Upper lobe of left lung (tissue), 6 donors: ENCODE data around the gene SMAD3. TPM values are rescaled to one million over a fixed set of nuclear protein-coding genes. Genes with fewer than 3 reads are reported as not detected.

Experiments
- ATAC-seq, 2 donors: fragments of 200-7000 bp; cut with Tn5 transposase; one replicate each; pipeline ENCODE4 v1.9.1; 2022; ENCODE audit warnings: mild to moderate bottlenecking in 2 of 2, moderate library complexity in 2 of 2; ENCODE audit not compliant: low FRiP score in 2 of 2
- DNase-seq, 2 donors: peaks; one replicate each; pipeline ENCODE4 v3.0.0-alpha.2; 2019 to 2020
- H3K27ac ChIP-seq, 4 donors: fragments of 200-600 bp; sonication (generic); one replicate each; pipeline ENCODE4 v1.5.1; 2016 to 2019
- H3K27me3 ChIP-seq, 4 donors: fragments of 200-600 bp; sonication (generic); one replicate each; pipeline ENCODE4 v1.5.1; 2017 to 2019
- H3K36me3 ChIP-seq, 4 donors: fragments of 200-600 bp; sonication (generic); one replicate each; pipeline ENCODE4 v1.5.1; 2016 to 2019
- H3K4me1 ChIP-seq, 4 donors: fragments of 200-600 bp; sonication (generic); one replicate each; pipeline ENCODE4 v1.5.1; 2018 to 2019
- H3K4me3 ChIP-seq, 4 donors: fragments of 200-600 bp; sonication (generic); one replicate each; pipeline ENCODE4 v1.5.1; 2017 to 2019; ENCODE audit warnings: mild to moderate bottlenecking in 2 of 4, moderate library complexity in 1 of 4
- H3K9me3 ChIP-seq, 4 donors: fragments of 200-600 bp; sonication (generic); one replicate each; pipeline ENCODE4 v1.5.1; 2018 to 2019
- EP300 ChIP-seq, 4 donors: sonication (generic); formaldehyde crosslinking; IDR thresholded peaks; one replicate each; pipeline ENCODE4 v1.5.1; 2017; ENCODE audit warnings: antibody characterized with exemption in 4 of 4, control low read depth in 2 of 4
- POLR2A ChIP-seq, 4 donors: fragments of 450-650 bp; IDR thresholded peaks; one replicate each; pipeline ENCODE4 v1.5.1; 2016 to 2017; ENCODE audit warnings: antibody characterized with exemption in 4 of 4, mild to moderate bottlenecking in 2 of 4
- POLR2AphosphoS5 ChIP-seq, 2 donors: sonication (generic); formaldehyde crosslinking; IDR thresholded peaks; one replicate each; pipeline ENCODE4 v1.5.1; 2017; ENCODE audit warnings: antibody characterized with exemption in 2 of 2
- WGBS, 2 donors: methylation state at CpG; one replicate each; pipeline ENCODE4 v1.1.5; 2017 to 2018; 5-methylcytosine and 5-hydroxymethylcytosine counted together
- total RNA-seq, 6 donors: library from RNA; depleted of rRNA in 4 of 6; stranded (reverse); fragments of >200 nt in 4 of 6; gene quantifications; one replicate each; pipeline versions ENCODE4 v1.1.0 to v1.2.1, GENCODE V29; 2016 to 2021
- TF ChIP-seq, protein P1 (sequence below), 6 experiments: fragments of 450-650 bp in 4 of 6; fragments of 200-600 bp in 2 of 6; sonication (generic) in 2 of 6; IDR thresholded peaks; one replicate each; pipeline ENCODE4 v1.5.1; 2016 to 2019; ENCODE audit warnings: antibody characterized with exemption in 6 of 6
- donor health status: DM: no; HTN: no; CAD: no; lungs with moderate emphysema.
- donor health status: DM: no; HTN: yes; CAD: no; lungs with severe emphysema.

The SMAD3 gene
- total RNA-seq, 6 donors from 2014 or later = 31.7 to 44.5 (median 36.3) TPM

DNA sequence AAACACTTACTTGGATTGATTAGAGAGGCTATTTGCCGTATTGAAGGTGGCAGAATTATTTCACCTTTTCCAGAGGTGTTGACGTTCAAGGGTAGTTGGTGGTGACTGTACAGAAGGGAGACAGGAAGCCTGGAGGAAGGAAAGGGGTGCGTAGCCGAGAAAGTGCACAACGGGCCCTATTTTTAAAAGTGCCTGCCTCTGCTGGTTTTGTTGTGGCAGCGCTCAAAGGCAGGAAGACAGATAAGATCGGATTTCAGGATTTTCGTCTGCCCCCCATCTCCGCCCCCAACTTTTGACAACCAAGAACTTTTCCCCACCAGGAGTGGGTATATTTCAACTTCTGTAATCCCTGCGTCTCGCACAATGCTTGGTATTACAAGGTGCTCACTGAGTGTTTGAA is 38.5 kb downstream of the SMAD3 start:
- Histone ChIP-seq H3K9me3 (no peaks in the 10 kb centered on the region), H3K27me3 (no peaks in the 10 kb centered on the region), H3K27ac (peak overlapping the region in 2 of 4 donors; percentile 64), H3K4me3 (no peak overlapping the region), H3K36me3 (no peaks in the 10 kb centered on the region), H3K4me1 (peaks cover 59 to 77% (median 68%) of the 10 kb centered on the region in 4 donors)
- TF ChIP-seq POLR2AphosphoS5 (IDR thresholded peaks at IDR 0.05) (no peak), POLR2A (IDR thresholded peaks at IDR 0.05) (no peak), EP300 (IDR thresholded peaks at IDR 0.05) (no peak)
- TF ChIP-seq, protein P1, sequence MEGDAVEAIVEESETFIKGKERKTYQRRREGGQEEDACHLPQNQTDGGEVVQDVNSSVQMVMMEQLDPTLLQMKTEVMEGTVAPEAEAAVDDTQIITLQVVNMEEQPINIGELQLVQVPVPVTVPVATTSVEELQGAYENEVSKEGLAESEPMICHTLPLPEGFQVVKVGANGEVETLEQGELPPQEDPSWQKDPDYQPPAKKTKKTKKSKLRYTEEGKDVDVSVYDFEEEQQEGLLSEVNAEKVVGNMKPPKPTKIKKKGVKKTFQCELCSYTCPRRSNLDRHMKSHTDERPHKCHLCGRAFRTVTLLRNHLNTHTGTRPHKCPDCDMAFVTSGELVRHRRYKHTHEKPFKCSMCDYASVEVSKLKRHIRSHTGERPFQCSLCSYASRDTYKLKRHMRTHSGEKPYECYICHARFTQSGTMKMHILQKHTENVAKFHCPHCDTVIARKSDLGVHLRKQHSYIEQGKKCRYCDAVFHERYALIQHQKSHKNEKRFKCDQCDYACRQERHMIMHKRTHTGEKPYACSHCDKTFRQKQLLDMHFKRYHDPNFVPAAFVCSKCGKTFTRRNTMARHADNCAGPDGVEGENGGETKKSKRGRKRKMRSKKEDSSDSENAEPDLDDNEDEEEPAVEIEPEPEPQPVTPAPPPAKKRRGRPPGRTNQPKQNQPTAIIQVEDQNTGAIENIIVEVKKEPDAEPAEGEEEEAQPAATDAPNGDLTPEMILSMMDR (IDR thresholded peaks at IDR 0.05) = no peak
- WGBS, 2 donors = 40 to 47% methylated on average over 11 of the region's 11 CpGs
- ATAC-seq (no peak), DNase-seq (no peak)

DNA sequence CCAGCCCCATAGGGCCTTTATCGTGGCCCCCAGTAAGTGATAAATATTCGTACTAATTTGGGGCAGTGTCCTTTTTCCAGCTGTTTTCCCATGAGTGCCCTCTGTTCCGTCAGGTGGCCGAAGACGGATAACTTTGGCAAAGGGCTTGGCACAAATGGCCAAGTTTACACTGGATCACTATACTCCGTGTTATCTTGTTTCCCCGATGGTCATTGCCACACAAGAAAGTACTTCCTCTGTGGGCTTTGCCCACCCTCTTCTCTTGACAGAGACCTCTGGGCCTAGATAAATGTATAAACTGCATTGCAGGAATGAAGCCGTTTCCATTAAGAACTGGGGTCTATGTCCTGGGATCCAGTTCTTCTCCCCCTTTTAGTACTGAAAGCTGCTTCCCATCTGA is 39.1 kb downstream of the SMAD3 start:
- no peak overlapping the region for H3K4me3 ChIP-seq
- H3K4me1 ChIP-seq = peaks cover 64 to 76% (median 69%) of the 10 kb centered on the region in 4 donors
- DNase-seq = no peak
- no peaks in the 10 kb centered on the region for H3K27me3 ChIP-seq
- H3K9me3 ChIP-seq = no peaks in the 10 kb centered on the region
- no peak for ATAC-seq
- WGBS, 2 donors = 51 to 55% methylated on average over 8 of the region's 8 CpGs
- H3K36me3 ChIP-seq = no peaks in the 10 kb centered on the region
- peak overlapping the region; percentile 62 to 64 (median 64) for H3K27ac ChIP-seq
- TF ChIP-seq POLR2A (IDR thresholded peaks at IDR 0.05) (no peak), EP300 (IDR thresholded peaks at IDR 0.05) (no peak), POLR2AphosphoS5 (IDR thresholded peaks at IDR 0.05) (no peak)
- TF ChIP-seq, protein P1 (IDR thresholded peaks at IDR 0.05) = no peak

DNA sequence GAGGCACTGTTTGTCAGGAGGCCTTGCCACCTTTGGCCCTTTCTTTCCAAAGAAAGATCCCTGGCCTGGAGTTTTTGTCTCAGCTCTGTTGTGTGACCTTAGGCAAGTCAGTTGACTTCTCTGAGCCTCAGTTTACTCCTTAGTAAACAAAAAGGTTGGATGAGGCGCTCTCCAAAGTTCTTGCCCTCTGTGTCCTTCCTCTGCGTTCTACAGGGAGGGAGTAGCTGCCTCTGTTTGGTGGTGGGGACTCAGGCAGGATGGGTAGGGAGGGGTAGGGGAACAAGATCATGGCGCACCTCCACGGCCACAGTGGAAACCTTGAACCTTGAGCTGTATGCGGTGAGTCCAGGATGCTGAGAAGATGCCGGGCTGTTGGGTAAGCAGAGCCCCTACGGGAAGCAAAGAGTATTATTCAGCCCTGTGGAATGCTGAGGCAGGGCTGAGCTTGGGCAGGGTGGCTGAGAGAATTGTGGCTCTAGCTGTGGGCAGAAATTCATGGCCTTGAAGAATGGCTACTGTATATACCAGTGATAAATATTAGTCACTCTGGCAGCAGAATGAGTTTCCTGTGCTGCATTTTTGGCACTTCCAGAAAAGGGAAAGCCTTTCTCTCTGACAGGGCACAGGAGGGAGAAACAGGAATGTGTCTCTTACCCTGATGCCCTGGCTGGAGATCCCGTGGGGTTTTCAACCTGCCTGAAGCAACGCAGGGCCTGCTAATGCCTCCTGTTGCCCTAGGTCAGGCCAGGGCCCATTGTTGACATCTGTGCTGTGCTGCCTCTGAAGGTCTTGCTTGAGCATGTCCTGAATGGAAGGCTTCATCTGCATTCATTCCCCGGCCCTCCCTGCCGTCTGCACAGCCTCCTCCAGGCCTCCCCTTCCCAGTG is 39.9 kb downstream of the SMAD3 start:
- 61 to 62% methylated on average over 9 to 11 of the region's 11 CpGs for WGBS, 2 donors
- no peak for DNase-seq
- TF ChIP-seq POLR2AphosphoS5 (IDR thresholded peaks at IDR 0.05) (peak; percentile 55 to 76), EP300 (IDR thresholded peaks at IDR 0.05) (peak in 1 of 4 donors; percentile 8), POLR2A (IDR thresholded peaks at IDR 0.05) (no peak)
- TF ChIP-seq, protein P1 (IDR thresholded peaks at IDR 0.05) = peak in 3 of 6 experiments; percentile 29 to 48 (median 30)
- Histone ChIP-seq H3K9me3 (no peaks in the 10 kb centered on the region), H3K27me3 (no peaks in the 10 kb centered on the region), H3K4me1 (peaks cover 70 to 83% (median 76%) of the 10 kb centered on the region in 4 donors), H3K4me3 (no peak overlapping the region), H3K36me3 (no peaks in the 10 kb centered on the region), H3K27ac (peak overlapping the region; percentile 62 to 70 (median 64))
- ATAC-seq = peak; percentile 65 to 71

DNA sequence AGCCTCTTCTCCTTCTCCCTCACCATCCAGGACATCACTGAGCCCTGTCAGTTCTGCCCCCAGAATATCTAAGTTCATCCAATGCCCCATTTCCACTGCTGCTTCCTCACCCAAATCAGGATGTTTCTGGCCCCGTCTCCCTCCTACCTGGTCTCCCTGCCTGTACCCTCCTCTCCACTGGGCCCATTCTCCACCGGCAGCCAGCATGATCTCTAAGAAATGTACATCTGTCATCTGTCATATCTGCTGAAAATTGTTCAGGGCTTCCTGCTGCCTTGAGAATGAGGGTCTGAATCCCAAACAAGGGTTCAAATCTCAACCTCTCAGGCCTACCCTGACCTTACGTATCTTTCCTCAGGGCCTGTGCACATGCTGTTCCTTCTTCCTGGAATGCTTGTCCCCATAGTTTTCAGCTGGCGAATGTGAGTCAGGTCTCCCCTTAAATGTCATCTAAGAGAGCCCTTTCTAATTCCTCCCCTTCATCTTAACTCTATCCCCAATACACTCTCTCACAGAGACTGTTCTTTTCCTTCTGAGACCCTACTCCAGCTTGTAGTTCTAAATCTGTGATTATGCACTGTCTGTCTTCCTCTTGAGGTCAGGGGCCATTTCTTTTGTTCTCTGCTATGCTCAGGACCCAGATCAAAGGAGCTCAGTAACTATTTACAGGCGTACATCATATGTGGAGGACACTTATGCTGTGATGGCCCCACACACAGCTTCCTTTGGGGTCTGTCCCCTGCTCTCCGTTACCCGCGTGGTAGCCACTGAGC is 40.8 kb downstream of the SMAD3 start:
- no peak for ATAC-seq
- no peaks in the 10 kb centered on the region for H3K36me3 ChIP-seq
- H3K4me3 ChIP-seq = no peak overlapping the region
- peak overlapping the region; percentile 62 to 70 (median 64) for H3K27ac ChIP-seq
- no peaks in the 10 kb centered on the region for H3K27me3 ChIP-seq
- no peak for DNase-seq
- no peaks in the 10 kb centered on the region for H3K9me3 ChIP-seq
- no peak for TF ChIP-seq POLR2AphosphoS5 (IDR thresholded peaks at IDR 0.05)
- TF ChIP-seq EP300 (IDR thresholded peaks at IDR 0.05) = no peak
- no peak for TF ChIP-seq POLR2A (IDR thresholded peaks at IDR 0.05)
- TF ChIP-seq, protein P1 (IDR thresholded peaks at IDR 0.05) = no peak
- 71 to 73% methylated on average over 8 of the region's 8 CpGs for WGBS, 2 donors
- peaks cover 67 to 86% (median 81%) of the 10 kb centered on the region in 4 donors for H3K4me1 ChIP-seq
